GM21786 (cell line): ENCODE results near the gene AP1M1.

Experiments
- ATAC-seq: cut with Tn5 transposase; IDR thresholded peaks from one replicate; pipeline ENCODE4 v1.9.1; 2021; ENCODE audit not compliant: unreplicated experiment

Gene AP1M1

DNA sequence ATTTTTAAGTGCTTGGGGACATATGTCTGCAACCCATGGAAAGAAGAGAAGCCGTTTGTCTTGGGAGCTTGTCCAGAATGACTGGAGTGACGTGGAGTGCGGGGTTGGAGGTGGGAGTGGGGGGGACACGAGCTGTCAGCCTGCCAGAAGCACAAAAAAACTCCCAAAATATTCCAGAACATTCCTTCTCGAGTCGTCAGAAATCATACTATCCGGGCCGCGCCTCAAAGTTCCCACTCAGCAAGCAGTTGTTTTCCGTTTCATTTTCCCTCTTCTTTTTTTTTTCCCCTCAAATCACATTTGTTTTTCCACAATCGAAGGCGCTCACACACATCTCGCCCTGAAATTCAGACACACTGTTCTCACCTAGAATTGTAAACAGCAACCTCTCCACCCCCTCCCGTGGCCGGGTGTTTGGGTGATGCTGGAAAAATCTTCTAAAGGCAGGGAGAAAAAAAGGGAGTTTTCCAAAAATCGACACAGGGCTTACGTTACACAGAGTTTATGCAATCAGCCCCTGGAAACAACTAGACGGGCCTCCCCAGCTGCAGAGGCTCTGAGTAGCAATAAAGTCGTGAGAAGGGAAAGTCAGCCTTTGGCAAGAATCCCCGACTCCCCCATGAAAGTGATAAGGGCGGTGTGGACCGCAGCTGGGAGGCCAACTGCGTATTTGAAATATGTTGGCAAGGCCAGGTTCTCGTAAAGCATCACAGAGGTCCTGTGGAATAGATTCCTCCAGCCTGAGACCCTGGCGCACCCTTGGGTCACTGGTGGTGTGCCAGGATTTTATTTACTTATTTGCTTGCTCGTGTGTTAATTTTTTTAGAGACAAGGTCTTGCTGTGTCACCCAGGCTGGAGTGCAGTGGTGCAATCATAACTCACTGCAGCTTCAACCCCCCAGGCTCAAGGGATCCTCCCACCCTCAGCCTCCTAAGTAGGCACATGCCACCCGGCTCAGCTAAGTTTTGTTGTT is 95.7 kb downstream of the AP1M1 start:
- ATAC-seq, result no peak

DNA sequence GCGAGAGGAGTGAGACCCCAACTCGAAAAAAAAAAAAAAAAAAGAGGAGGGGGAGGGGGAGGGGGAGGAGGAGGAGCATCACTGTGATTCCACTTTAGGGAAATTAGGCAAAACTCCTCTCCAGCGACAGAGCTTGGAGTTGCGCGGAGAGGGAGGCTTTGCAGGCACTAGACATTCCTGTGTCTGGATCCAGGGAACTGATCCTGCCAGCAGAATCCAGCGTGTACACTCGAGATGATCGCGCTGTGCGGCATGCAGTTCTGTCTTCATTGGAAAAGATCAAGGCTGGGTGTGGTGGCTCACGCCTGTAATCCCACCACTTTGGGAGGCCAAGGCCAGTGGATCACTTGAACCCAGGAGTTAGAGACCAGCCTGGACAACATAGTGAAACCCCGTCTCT is 97.3 kb downstream of the AP1M1 start:
- ATAC-seq, result no peak
